ENCODE data around the gene MT1X.

Gene MT1X

GRCh38 chr16:56726926-56727325 lies 44.7 kb downstream of the MT1X start:
- no peak overlapping the region for H3K4me3 ChIP-seq (ENCODE audit: insufficient read depth in 1 of 2, low read depth in 1 of 2, low read length in 2 of 2)
- no peak overlapping the region for H2AK5ac ChIP-seq (ENCODE audit: low read length, severe bottlenecking)
- H3K36me3 ChIP-seq (ENCODE audit: control insufficient read depth in 1 of 2, insufficient read depth in 2 of 2, low read depth in 1 of 2, low read length in 2 of 2), result no peaks in the 10 kb centered on the region
- no peak overlapping the region for H3K23ac ChIP-seq (ENCODE audit: low read length in 2 of 2)
- no peak overlapping the region for H2BK120ac ChIP-seq (ENCODE audit: low read depth, low read length)
- H3K4me1 ChIP-seq (ENCODE audit: control insufficient read depth, insufficient read depth, low read depth, low read length), result peaks cover 5% of the 10 kb centered on the region
- H3K9ac ChIP-seq (ENCODE audit: low read length), result no peak overlapping the region
- H3K4me2 ChIP-seq (ENCODE audit: low read length, poor library complexity, severe bottlenecking), result no peak overlapping the region
- H4K91ac ChIP-seq (ENCODE audit: low read length), result no peak overlapping the region
- H3K27ac ChIP-seq (ENCODE audit: low read length, poor library complexity, severe bottlenecking), result no peak overlapping the region
- H3K79me1 ChIP-seq (replicated peaks; ENCODE audit: low read length, poor library complexity, severe bottlenecking), result peaks cover 12% of the 10 kb centered on the region
- no peak for DNase-seq
- no peak overlapping the region for H3K14ac ChIP-seq (ENCODE audit: low read length in 2 of 2)
- H3K27me3 ChIP-seq (ENCODE audit: control insufficient read depth in 1 of 2, insufficient read depth in 1 of 2, low read length in 2 of 2), result peaks cover 0 to 4% of the 10 kb centered on the region in 2 experiments
- H2BK15ac ChIP-seq (ENCODE audit: low read depth, poor library complexity, severe bottlenecking), result no peak overlapping the region
- WGBS, result 88% methylated on average over 6 of the region's 6 CpGs
- no peak overlapping the region for H2AFZ ChIP-seq (ENCODE audit: low read depth, low read length)
- no peaks in the 10 kb centered on the region for H3K9me3 ChIP-seq (ENCODE audit: control insufficient read depth, low read length)
- no peak overlapping the region for H4K8ac ChIP-seq (ENCODE audit: low read length)
- no peak overlapping the region for H2BK12ac ChIP-seq (ENCODE audit: low read length in 2 of 2)
- H2BK5ac ChIP-seq (ENCODE audit: low read depth, low read length, poor library complexity, severe bottlenecking), result no peak overlapping the region
- no peak overlapping the region for H3K4ac ChIP-seq (ENCODE audit: low read depth in 1 of 2, low read length in 2 of 2)
- H3K18ac ChIP-seq (ENCODE audit: low read depth in 1 of 2, low read length in 2 of 2), result no peak overlapping the region

GRCh38 chr16:56728027-56728426 lies 45.8 kb downstream of the MT1X start:
- Histone ChIP-seq H2BK120ac (ENCODE audit: low read depth, low read length) (no peak overlapping the region), H3K27me3 (ENCODE audit: control insufficient read depth in 1 of 2, insufficient read depth in 1 of 2, low read length in 2 of 2) (no peaks in the 10 kb centered on the region), H3K18ac (ENCODE audit: low read depth in 1 of 2, low read length in 2 of 2) (no peak overlapping the region), H2AK5ac (ENCODE audit: low read length, severe bottlenecking) (no peak overlapping the region), H3K36me3 (ENCODE audit: control insufficient read depth in 1 of 2, insufficient read depth in 2 of 2, low read depth in 1 of 2, low read length in 2 of 2) (no peaks in the 10 kb centered on the region), H3K4me2 (ENCODE audit: low read length, poor library complexity, severe bottlenecking) (no peak overlapping the region), H2AFZ (ENCODE audit: low read depth, low read length) (no peak overlapping the region), H4K8ac (ENCODE audit: low read length) (no peak overlapping the region), H3K9me3 (ENCODE audit: control insufficient read depth, low read length) (no peaks in the 10 kb centered on the region), H3K27ac (ENCODE audit: low read length, poor library complexity, severe bottlenecking) (no peak overlapping the region), H3K4me1 (ENCODE audit: control insufficient read depth, insufficient read depth, low read depth, low read length) (peaks cover 5% of the 10 kb centered on the region), H3K9ac (ENCODE audit: low read length) (no peak overlapping the region), H3K4me3 (ENCODE audit: insufficient read depth in 1 of 2, low read depth in 1 of 2, low read length in 2 of 2) (no peak overlapping the region), H4K91ac (ENCODE audit: low read length) (no peak overlapping the region), H3K4ac (ENCODE audit: low read depth in 1 of 2, low read length in 2 of 2) (no peak overlapping the region), H2BK15ac (ENCODE audit: low read depth, poor library complexity, severe bottlenecking) (no peak overlapping the region), H3K23ac (ENCODE audit: low read length in 2 of 2) (no peak overlapping the region), H3K14ac (ENCODE audit: low read length in 2 of 2) (no peak overlapping the region), H2BK12ac (ENCODE audit: low read length in 2 of 2) (no peak overlapping the region), H3K79me1 (replicated peaks; ENCODE audit: low read length, poor library complexity, severe bottlenecking) (peaks cover 19% of the 10 kb centered on the region), H2BK5ac (ENCODE audit: low read depth, low read length, poor library complexity, severe bottlenecking) (no peak overlapping the region)
- DNase-seq, result no peak
- 79% methylated on average over 1 of the region's 1 CpG for WGBS

- Histone ChIP-seq H3K9ac (ENCODE audit: low read length) (peak overlapping the region; percentile 86), H3K4me1 (ENCODE audit: control insufficient read depth, insufficient read depth, low read depth, low read length) (peaks cover 5% of the 10 kb centered on the region), H2AK5ac (ENCODE audit: low read length, severe bottlenecking) (no peak overlapping the region), H3K9me3 (ENCODE audit: control insufficient read depth, low read length) (no peaks in the 10 kb centered on the region), H2BK120ac (ENCODE audit: low read depth, low read length) (peak overlapping the region; percentile 23), H3K27me3 (ENCODE audit: control insufficient read depth in 1 of 2, insufficient read depth in 1 of 2, low read length in 2 of 2) (no peaks in the 10 kb centered on the region), H3K14ac (ENCODE audit: low read length in 2 of 2) (no peak overlapping the region), H2BK12ac (ENCODE audit: low read length in 2 of 2) (peak overlapping the region in 1 of 2 experiments; percentile 56), H3K4ac (ENCODE audit: low read depth in 1 of 2, low read length in 2 of 2) (peak overlapping the region in 1 of 2 experiments; percentile 76), H3K79me1 (replicated peaks; ENCODE audit: low read length, poor library complexity, severe bottlenecking) (peaks cover 25% of the 10 kb centered on the region), H3K4me3 (ENCODE audit: insufficient read depth in 1 of 2, low read depth in 1 of 2, low read length in 2 of 2) (peak overlapping the region; percentile 40 to 98), H3K18ac (ENCODE audit: low read depth in 1 of 2, low read length in 2 of 2) (peak overlapping the region in 1 of 2 experiments; percentile 73), H2BK5ac (ENCODE audit: low read depth, low read length, poor library complexity, severe bottlenecking) (peak overlapping the region; percentile 35), H3K36me3 (ENCODE audit: control insufficient read depth in 1 of 2, insufficient read depth in 2 of 2, low read depth in 1 of 2, low read length in 2 of 2) (no peaks in the 10 kb centered on the region), H4K91ac (ENCODE audit: low read length) (no peak overlapping the region), H3K23ac (ENCODE audit: low read length in 2 of 2) (no peak overlapping the region), H4K8ac (ENCODE audit: low read length) (peak overlapping the region; percentile 70), H3K27ac (ENCODE audit: low read length, poor library complexity, severe bottlenecking) (peak overlapping the region; percentile 74), H2BK15ac (ENCODE audit: low read depth, poor library complexity, severe bottlenecking) (no peak overlapping the region), H3K4me2 (ENCODE audit: low read length, poor library complexity, severe bottlenecking) (peak overlapping the region; percentile 59), H2AFZ (ENCODE audit: low read depth, low read length) (no peak overlapping the region)
- WGBS, result 89% methylated on average over 7 of the region's 8 CpGs
- peak; percentile 20 for DNase-seq
Observed at GRCh38 chr16:56728980-56729734, 46.9 kb downstream of the MT1X start.

- Histone ChIP-seq H2BK12ac (ENCODE audit: low read length in 2 of 2) (peak within 1 kb of the TSS; percentile 12 to 56), H4K8ac (ENCODE audit: low read length) (peak within 1 kb of the TSS; percentile 97), H3K4me2 (ENCODE audit: low read length, poor library complexity, severe bottlenecking) (peak within 1 kb of the TSS; percentile 78), H2BK5ac (ENCODE audit: low read depth, low read length, poor library complexity, severe bottlenecking) (peak within 1 kb of the TSS; percentile 35), H3K27ac (ENCODE audit: low read length, poor library complexity, severe bottlenecking) (peak within 1 kb of the TSS; percentile 74), H2AFZ (ENCODE audit: low read depth, low read length) (peak within 1 kb of the TSS; percentile 79), H3K4me1 (ENCODE audit: control insufficient read depth, insufficient read depth, low read depth, low read length) (peaks cover 4% of the 10 kb centered on the region), H3K4ac (ENCODE audit: low read depth in 1 of 2, low read length in 2 of 2) (peak within 1 kb of the TSS; percentile 33 to 76), H3K36me3 (ENCODE audit: control insufficient read depth in 1 of 2, insufficient read depth in 2 of 2, low read depth in 1 of 2, low read length in 2 of 2) (no peaks in the 10 kb centered on the region), H3K9ac (ENCODE audit: low read length) (peak within 1 kb of the TSS; percentile 86), H3K23ac (ENCODE audit: low read length in 2 of 2) (peak within 1 kb of the TSS in 1 of 2 experiments; percentile 1), H3K14ac (ENCODE audit: low read length in 2 of 2) (peak within 1 kb of the TSS in 1 of 2 experiments; percentile 80), H3K4me3 (ENCODE audit: insufficient read depth in 1 of 2, low read depth in 1 of 2, low read length in 2 of 2) (peak within 1 kb of the TSS; percentile 89 to 98), H3K27me3 (ENCODE audit: control insufficient read depth in 1 of 2, insufficient read depth in 1 of 2, low read length in 2 of 2) (no peaks in the 10 kb centered on the region), H3K79me1 (replicated peaks; ENCODE audit: low read length, poor library complexity, severe bottlenecking) (peaks cover 28% of the 10 kb centered on the region), H4K91ac (ENCODE audit: low read length) (peak within 1 kb of the TSS; percentile 60), H2AK5ac (ENCODE audit: low read length, severe bottlenecking) (no peak within 1 kb of the TSS), H3K18ac (ENCODE audit: low read depth in 1 of 2, low read length in 2 of 2) (peak within 1 kb of the TSS; percentile 58 to 73), H2BK15ac (ENCODE audit: low read depth, poor library complexity, severe bottlenecking) (peak within 1 kb of the TSS; percentile 97), H2BK120ac (ENCODE audit: low read depth, low read length) (peak within 1 kb of the TSS; percentile 23), H3K9me3 (ENCODE audit: control insufficient read depth, low read length) (no peaks in the 10 kb centered on the region)
- WGBS, result 1% methylated on average over 70 of the region's 70 CpGs
- peak; percentile 93 for DNase-seq
Observed at GRCh38 chr16:56729735-56730662, 47.7 kb downstream of the MT1X start, which contains the start of gene NUP93. Gene NUP93, plus strand, starts transcription at chr16:56730129. Its CDS starts 18,119 bp downstream, at chr16:56748248.

Data from mesenchymal stem cell (in vitro differentiated cells and primary cell).